ENCODE measurements around the gene SUN2. TPM values are rescaled to one million over a fixed set of nuclear protein-coding genes. Genes with fewer than 3 reads are reported as not detected.

The SUN2 gene
- total RNA-seq, 1 donor from 2014 or later = 16.2 TPM

- TF ChIP-seq EZH2 (IDR thresholded peaks at IDR 0.05) = no peak
- TF ChIP-seq CTCF (IDR thresholded peaks at IDR 0.05) = no peak
- TF ChIP-seq EZH2phosphoT487 (IDR thresholded peaks at IDR 0.05) = no peak
- no peak overlapping the region for H3K27ac Mint-ChIP-seq
- peaks cover 5% of the 10 kb centered on the region for H3K27me3 Mint-ChIP-seq (ENCODE audit: insufficient read depth, low read depth)
Observed at GRCh38 chr22:38776086-38776485, 20.3 kb upstream of the SUN2 start.

DNA sequence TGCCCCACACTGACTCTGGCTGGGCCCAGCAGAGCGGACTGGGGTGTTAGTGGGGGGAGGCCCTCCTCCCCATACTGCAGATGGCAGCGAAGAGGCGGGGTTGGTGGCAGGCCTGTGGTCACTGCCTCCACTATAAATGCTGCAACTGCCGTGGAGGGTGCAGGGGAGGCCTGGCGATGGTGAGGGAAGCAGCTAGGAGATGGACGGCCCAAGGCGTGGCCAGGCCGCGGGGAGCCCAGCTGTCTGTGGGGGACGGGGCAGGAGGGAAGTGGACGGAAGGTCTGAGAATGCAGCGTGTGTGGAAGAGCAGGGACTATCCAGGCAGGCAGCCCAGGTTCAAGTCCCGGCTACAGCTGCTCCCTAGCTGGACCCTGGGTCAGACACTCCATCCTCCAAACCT, 19.9 kb upstream of the SUN2 start:
- no peak overlapping the region for H3K27ac ChIP-seq
- peaks cover 5% of the 10 kb centered on the region for H3K27me3 Mint-ChIP-seq (ENCODE audit: insufficient read depth, low read depth)
- no peak overlapping the region for H3K27ac Mint-ChIP-seq

More at GRCh38 chr22:38776086-38776485, 20.3 kb upstream of the SUN2 start:
- H3K4me3 Mint-ChIP-seq = no peak overlapping the region
- H3K4me2 ChIP-seq = no peak overlapping the region
- no peaks in the 10 kb centered on the region for H3K9me3 ChIP-seq (ENCODE audit: low read depth)
- no peaks in the 10 kb centered on the region for H3K27me3 ChIP-seq
- H3K27ac ChIP-seq = no peak overlapping the region
- no peaks in the 10 kb centered on the region for H3K9me3 Mint-ChIP-seq
- no peaks in the 10 kb centered on the region for H3K36me3 Mint-ChIP-seq
- H3K4me1 ChIP-seq = no peaks in the 10 kb centered on the region
- H3K4me1 Mint-ChIP-seq = peaks cover 4% of the 10 kb centered on the region
- no peaks in the 10 kb centered on the region for H3K36me3 ChIP-seq
- no peaks in the 10 kb centered on the region for H3K79me2 ChIP-seq (ENCODE audit: low read depth)
- H3K4me3 ChIP-seq = no peak overlapping the region
- no peaks in the 10 kb centered on the region for H4K20me1 ChIP-seq (ENCODE audit: low read depth)
- no peak overlapping the region for H2AFZ ChIP-seq (replicated peaks)
- no peak for DNase-seq (ENCODE audit: low spot score)
- no peak overlapping the region for H3K9ac ChIP-seq
- no peaks in the 10 kb centered on the region for H3F3A ChIP-seq (ENCODE audit: low read depth)

DNA sequence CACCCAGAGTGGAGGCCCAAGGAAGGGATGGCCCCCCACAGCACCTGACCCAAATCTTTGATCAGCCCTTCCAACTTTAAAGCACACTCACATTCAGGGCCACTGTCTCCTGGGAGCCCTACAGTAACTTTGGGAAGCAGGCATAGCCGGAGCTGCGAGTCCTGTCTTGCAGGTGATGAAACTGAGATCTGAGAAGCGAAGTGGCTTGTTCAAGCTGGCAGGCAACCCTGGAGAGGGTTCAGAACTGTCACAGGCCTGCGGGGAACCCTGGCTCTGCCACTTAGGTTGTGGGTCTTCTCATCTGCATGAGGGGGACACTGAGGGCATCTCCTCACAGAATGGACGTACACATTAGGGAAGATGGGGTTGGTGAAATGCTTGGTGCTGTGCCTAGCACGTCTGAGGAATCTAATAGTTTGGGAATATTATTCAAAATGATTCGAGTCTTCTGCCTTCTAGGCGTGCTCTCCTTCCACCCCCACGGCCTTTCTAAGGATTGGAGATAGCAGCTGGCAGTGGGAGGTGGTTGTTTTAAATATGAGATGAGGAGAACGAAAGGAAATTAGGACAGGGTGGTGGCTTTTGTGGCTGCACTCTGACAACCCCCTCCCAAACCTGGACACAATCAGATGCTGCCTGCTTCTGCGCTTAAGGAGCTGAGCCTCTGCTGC, 18.8 kb upstream of the SUN2 start:
- H3K4me2 ChIP-seq = no peak overlapping the region
- no peaks in the 10 kb centered on the region for H3K4me1 ChIP-seq
- no peak overlapping the region for H3K4me3 ChIP-seq
- no peaks in the 10 kb centered on the region for H3K79me2 ChIP-seq (ENCODE audit: low read depth)
- H3K27ac ChIP-seq = no peak overlapping the region
- peaks cover 5% of the 10 kb centered on the region for H3K27me3 Mint-ChIP-seq (ENCODE audit: insufficient read depth, low read depth)
- no peaks in the 10 kb centered on the region for H4K20me1 ChIP-seq (ENCODE audit: low read depth)
- H3F3A ChIP-seq (ENCODE audit: low read depth) = no peaks in the 10 kb centered on the region
- H3K4me1 Mint-ChIP-seq = peaks cover 4% of the 10 kb centered on the region
- peak overlapping the region; percentile 60 for H3K27ac Mint-ChIP-seq
- no peaks in the 10 kb centered on the region for H3K27me3 ChIP-seq
- H2AFZ ChIP-seq (replicated peaks) = no peak overlapping the region
- no peak for DNase-seq (ENCODE audit: low spot score)
- H3K36me3 ChIP-seq = no peaks in the 10 kb centered on the region
- H3K9me3 ChIP-seq (ENCODE audit: low read depth) = no peaks in the 10 kb centered on the region
- H3K9me3 Mint-ChIP-seq = no peaks in the 10 kb centered on the region
- no peak overlapping the region for H3K4me3 Mint-ChIP-seq
- H3K9ac ChIP-seq = no peak overlapping the region
- H3K36me3 Mint-ChIP-seq = no peaks in the 10 kb centered on the region
- TF ChIP-seq CTCF (IDR thresholded peaks at IDR 0.05) = no peak
- no peak for TF ChIP-seq EZH2 (IDR thresholded peaks at IDR 0.05)
- TF ChIP-seq EZH2phosphoT487 (IDR thresholded peaks at IDR 0.05) = no peak

More for the DNA sequence above, 19.9 kb upstream of the SUN2 start:
- no peaks in the 10 kb centered on the region for H4K20me1 ChIP-seq (ENCODE audit: low read depth)
- H3K4me3 Mint-ChIP-seq = no peak overlapping the region
- H3K36me3 ChIP-seq = no peaks in the 10 kb centered on the region
- no peak overlapping the region for H2AFZ ChIP-seq (replicated peaks)
- no peak overlapping the region for H3K4me3 ChIP-seq
- H3K9me3 ChIP-seq (ENCODE audit: low read depth) = no peaks in the 10 kb centered on the region
- H3K79me2 ChIP-seq (ENCODE audit: low read depth) = no peaks in the 10 kb centered on the region
- H3K36me3 Mint-ChIP-seq = no peaks in the 10 kb centered on the region
- no peaks in the 10 kb centered on the region for H3K27me3 ChIP-seq
- H3K4me1 ChIP-seq = no peaks in the 10 kb centered on the region
- no peaks in the 10 kb centered on the region for H3K9me3 Mint-ChIP-seq
- H3K4me2 ChIP-seq = no peak overlapping the region
- TF ChIP-seq CTCF (IDR thresholded peaks at IDR 0.05) (no peak), EZH2 (IDR thresholded peaks at IDR 0.05) (no peak), EZH2phosphoT487 (IDR thresholded peaks at IDR 0.05) (no peak)
- H3K4me1 Mint-ChIP-seq = peaks cover 4% of the 10 kb centered on the region
- no peaks in the 10 kb centered on the region for H3F3A ChIP-seq (ENCODE audit: low read depth)
- no peak for DNase-seq (ENCODE audit: low spot score)
- H3K9ac ChIP-seq = no peak overlapping the region
